Gastroesophageal sphincter (tissue), 2 donors: ENCODE results near the gene PLXNB3.

Source experiments
- POLR2A ChIP-seq, 2 donors: fragments of 450-650 bp; IDR thresholded peaks; one replicate each; pipeline ENCODE4 v1.6.1; 2017; ENCODE audit warnings: antibody characterized with exemption in 2 of 2, mild to moderate bottlenecking in 2 of 2, moderate library complexity in 1 of 2
- POLR2AphosphoS5 ChIP-seq: sonication (generic); formaldehyde crosslinking; IDR thresholded peaks from one replicate; pipeline ENCODE4 v1.6.1; 2017; ENCODE audit warnings: antibody characterized with exemption

DNA sequence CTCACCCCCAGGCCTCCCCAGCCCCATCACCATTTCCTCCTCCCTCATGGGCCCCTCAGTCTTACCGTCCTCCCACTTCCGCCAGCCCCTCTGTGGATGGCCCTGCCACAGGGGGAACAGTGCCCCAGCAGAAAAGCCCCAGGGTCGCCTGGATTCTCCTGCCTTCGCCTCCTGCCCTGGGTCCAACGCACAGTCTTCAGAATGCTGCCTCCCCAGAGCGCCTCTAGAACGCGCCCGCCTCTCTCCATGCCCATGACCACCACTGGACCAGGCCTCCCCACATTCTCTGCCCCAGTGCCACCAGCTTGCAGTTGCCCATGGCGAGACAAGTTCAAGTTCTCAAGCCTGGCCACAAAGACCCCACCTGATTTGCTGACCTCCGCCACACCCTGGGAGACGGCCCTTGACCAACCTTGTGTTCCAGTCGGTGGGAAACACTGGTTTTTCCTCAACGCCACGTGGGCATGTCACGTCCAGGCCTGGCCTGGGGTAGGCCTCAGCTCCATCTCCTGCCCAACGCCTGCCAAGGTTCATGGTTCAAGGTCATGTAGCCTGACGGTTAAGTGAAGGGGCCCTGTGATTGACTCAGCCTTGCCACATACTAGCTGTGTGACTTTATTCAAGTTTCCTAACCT lies 634 bp upstream of the PLXNB3 start:
- TF ChIP-seq POLR2A (IDR thresholded peaks at IDR 0.05), result no peak
- TF ChIP-seq POLR2AphosphoS5, result no peak
